Activated CD4-positive, CD25-positive, alpha-beta regulatory T cell (primary cell): ENCODE measurements around the gene FMOD.

Source experiments
- DNase-seq, 4 experiments: peaks; one replicate each; lab custom pipeline; 2025; lab: John Stamatoyannopoulos, UW

Gene FMOD

GRCh38 chr1:203360547-203361185, 9.7 kb upstream of the FMOD start:
- DNase-seq = no peak

- DNase-seq = no peak
These were observed 8.2 kb upstream of the FMOD start for GRCh38 chr1:203359010-203359571.

GRCh38 chr1:203354246-203354645, 3.3 kb upstream of the FMOD start:
- DNase-seq = no peak

- DNase-seq = no peak
These were observed 2.6 kb upstream of the FMOD start for GRCh38 chr1:203353486-203353885.

GRCh38 chr1:203349773-203350524, 973 bp downstream of the FMOD start:
- no peak for DNase-seq

GRCh38 chr1:203349166-203349565, 1.8 kb downstream of the FMOD start:
- DNase-seq = no peak

GRCh38 chr1:203346769-203347102, 4.2 kb downstream of the FMOD start:
- DNase-seq = no peak

GRCh38 chr1:203346060-203346768, 4.7 kb downstream of the FMOD start:
- no peak for DNase-seq

- no peak for DNase-seq
These were observed 6.8 kb downstream of the FMOD start for GRCh38 chr1:203343956-203344754.

GRCh38 chr1:203342192-203342940, 8.6 kb downstream of the FMOD start:
- DNase-seq = peak in 2 of 4 experiments; percentile 7 to 37

- DNase-seq = peak in 2 of 4 experiments; percentile 11 to 16
These were observed 10.7 kb downstream of the FMOD start for GRCh38 chr1:203340112-203340790.

GRCh38 chr1:203338335-203339036, 12.4 kb downstream of the FMOD start:
- DNase-seq = peak in 3 of 4 experiments; percentile 20 to 32 (median 25)

- no peak for DNase-seq
These were observed 14.8 kb downstream of the FMOD start for GRCh38 chr1:203336097-203336496.

GRCh38 chr1:203335503-203335902, 15.4 kb downstream of the FMOD start:
- DNase-seq = no peak

GRCh38 chr1:203331224-203331623, 19.7 kb downstream of the FMOD start:
- DNase-seq = no peak

GRCh38 chr1:203328714-203329122, 22.2 kb downstream of the FMOD start:
- DNase-seq = no peak

- peak in 2 of 4 experiments; percentile 55 to 59 for DNase-seq
These were observed 23.1 kb downstream of the FMOD start for GRCh38 chr1:203327684-203328457.

GRCh38 chr1:203326830-203327683, 23.9 kb downstream of the FMOD start:
- DNase-seq = peak; percentile 82 to 94 (median 88)
